GM19035 (cell line): ENCODE results near the gene UBC.

Experiments
- ATAC-seq: cut with Tn5 transposase; IDR thresholded peaks from one replicate; pipeline ENCODE4 v1.9.1; 2021; ENCODE audit not compliant: unreplicated experiment

UBC gene

GRCh38 chr12:124866195-124866882, 48.1 kb downstream of the UBC start:
- ATAC-seq = no peak

GRCh38 chr12:124865728-124866127, 48.7 kb downstream of the UBC start:
- no peak for ATAC-seq

DNA sequence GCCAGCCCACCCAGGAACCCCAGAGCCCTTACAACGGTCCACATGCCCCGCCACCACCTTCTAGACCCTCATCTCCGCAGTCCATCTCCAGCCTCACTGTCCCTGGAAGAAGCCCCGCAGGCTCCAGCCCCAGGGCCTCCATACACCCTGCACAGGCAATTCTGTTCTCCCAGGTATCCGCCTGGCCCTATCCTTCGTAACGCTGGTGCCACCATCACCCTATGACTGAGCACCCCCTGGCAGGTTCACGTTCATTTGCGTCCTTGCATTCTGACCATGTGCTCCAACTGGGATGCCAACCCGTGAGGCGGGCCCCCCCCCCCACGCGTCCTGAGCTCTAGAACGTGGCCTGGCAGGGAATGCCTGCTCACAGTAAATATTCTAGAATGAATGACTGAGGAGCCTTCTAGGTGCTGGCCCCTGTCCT, 50.1 kb downstream of the UBC start:
- ATAC-seq = no peak

DNA sequence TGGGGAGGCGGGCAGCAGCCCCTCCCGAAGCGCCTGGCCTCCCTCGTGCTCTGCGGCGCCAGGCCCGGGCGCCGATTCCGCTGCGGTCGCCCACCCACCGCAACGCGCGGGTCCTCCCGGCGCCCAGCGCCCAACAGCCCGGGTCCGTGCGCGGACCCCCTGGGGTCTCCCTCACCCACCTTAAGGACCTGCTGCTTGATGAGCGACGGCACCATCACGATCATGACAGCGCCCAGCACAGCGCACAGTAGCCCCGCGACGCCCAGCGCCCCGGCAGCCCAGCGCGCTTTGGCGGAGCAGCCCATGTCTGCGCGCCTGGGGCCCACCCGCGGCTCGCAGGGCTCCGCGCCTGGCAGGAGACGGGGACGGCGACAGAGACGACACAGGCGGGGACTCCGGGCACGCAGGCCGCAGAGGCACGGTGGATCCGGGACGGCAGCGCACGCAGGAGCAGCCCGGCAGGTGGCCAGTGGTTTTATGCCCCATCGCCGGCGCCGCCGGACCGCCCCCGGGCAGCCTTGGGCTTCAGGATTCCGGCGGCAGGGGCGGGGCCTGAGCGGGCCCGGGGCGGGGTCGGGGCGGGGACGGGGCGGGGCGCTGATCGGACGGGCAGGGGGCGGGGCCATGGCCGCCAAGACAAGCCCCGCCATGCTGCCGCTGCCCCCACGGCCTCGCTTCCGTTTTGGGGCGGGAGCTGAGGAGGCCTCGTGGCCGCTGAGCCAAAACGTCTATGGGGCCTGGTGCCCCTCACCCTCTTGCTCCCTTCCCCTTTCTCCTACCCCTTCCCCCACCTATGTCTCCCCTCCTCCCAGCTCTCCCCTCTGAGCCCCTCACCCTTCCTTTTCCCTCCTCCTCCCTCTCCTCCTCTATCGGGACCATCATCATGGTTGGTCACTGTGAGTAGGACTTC, 50.8 kb downstream of the UBC start, which contains the start of gene SCARB1:
SCARB1 (minus strand) TSS at position 449 of the 910 bp plus-strand sequence; CDS start at position 305, 144 bp downstream.
- ATAC-seq = peak; percentile 71

GRCh38 chr12:124862768-124863415, 51.6 kb downstream of the UBC start:
- ATAC-seq = peak; percentile 24

GRCh38 chr12:124861898-124862676, 52.4 kb downstream of the UBC start:
- no peak for ATAC-seq
